IgD-negative memory B cell (primary cell): ENCODE results near the gene FBXW11. TPM values are rescaled to one million over a fixed set of nuclear protein-coding genes. Genes with fewer than 3 reads are reported as not detected.

Source experiments
- H3K27ac Mint-ChIP-seq, 3 donors: one replicate each; pipeline ENCODE4 v1.8.0; 2020 to 2022; ENCODE audit warnings: mild to moderate bottlenecking in 3 of 3, mixed read lengths in 3 of 3, moderate library complexity in 1 of 3
- H3K27me3 Mint-ChIP-seq: one replicate; pipeline ENCODE4 v1.8.0; 2021; ENCODE audit warnings: mixed read lengths
- H3K36me3 Mint-ChIP-seq: one replicate; pipeline ENCODE4 v1.8.0; 2020; ENCODE audit warnings: mild to moderate bottlenecking, mixed read lengths
- H3K4me1 Mint-ChIP-seq, 3 donors: one replicate each; pipeline ENCODE4 v1.8.0; 2020 to 2022; ENCODE audit warnings: mixed read lengths in 3 of 3, mild to moderate bottlenecking in 1 of 3
- H3K4me3 Mint-ChIP-seq, 4 donors: one replicate each; pipeline ENCODE4 v1.8.0; 2020 to 2022; ENCODE audit warnings: mild to moderate bottlenecking in 4 of 4, mixed read lengths in 4 of 4, moderate library complexity in 3 of 4
- H3K9me3 Mint-ChIP-seq, 3 donors: one replicate each; pipeline ENCODE4 v1.8.0; 2020 to 2021; ENCODE audit warnings: mixed read lengths in 3 of 3, mild to moderate bottlenecking in 1 of 3
- polyA plus RNA-seq: library from polyadenylated mRNA; unstranded; fragments of 300-500 nt; fragmentation: Illumina TruSeq; gene quantifications from one replicate; pipeline ENCODE4 v1.2.3, GENCODE V29; 2021

Gene FBXW11
- polyA plus RNA-seq, 1 donor from 2014 or later = 31.0 TPM

- Mint-ChIP-seq H3K4me3 (no peak overlapping the region), H3K4me1 (peaks cover 0 to 2% (median 0%) of the 10 kb centered on the region in 3 donors), H3K9me3 (peaks cover 0 to 1% (median 0%) of the 10 kb centered on the region in 3 donors), H3K27me3 (no peaks in the 10 kb centered on the region), H3K36me3 (peaks cover 2% of the 10 kb centered on the region), H3K27ac (no peak overlapping the region)
Measured at GRCh38 chr5:171842777-171843328, 163.6 kb downstream of the FBXW11 start.

- H3K9me3 Mint-ChIP-seq = peaks cover 0 to 1% (median 0%) of the 10 kb centered on the region in 3 donors
- peaks cover 2% of the 10 kb centered on the region for H3K36me3 Mint-ChIP-seq
- H3K27ac Mint-ChIP-seq = peak overlapping the region in 1 of 3 donors; percentile 73
- peak overlapping the region in 1 of 4 donors; percentile 28 for H3K4me3 Mint-ChIP-seq
- H3K4me1 Mint-ChIP-seq = no peaks in the 10 kb centered on the region
- no peaks in the 10 kb centered on the region for H3K27me3 Mint-ChIP-seq
Measured at GRCh38 chr5:171841984-171842776, 164.3 kb downstream of the FBXW11 start.

GRCh38 chr5:171840711-171841522, 165.5 kb downstream of the FBXW11 start:
- Mint-ChIP-seq H3K9me3 (peaks cover 0 to 1% (median 0%) of the 10 kb centered on the region in 3 donors), H3K36me3 (peaks cover 2% of the 10 kb centered on the region), H3K4me3 (no peak overlapping the region), H3K4me1 (no peaks in the 10 kb centered on the region), H3K27ac (no peak overlapping the region), H3K27me3 (no peaks in the 10 kb centered on the region)

- Mint-ChIP-seq H3K36me3 (peaks cover 2% of the 10 kb centered on the region), H3K4me1 (no peaks in the 10 kb centered on the region), H3K4me3 (no peak overlapping the region), H3K27ac (no peak overlapping the region), H3K9me3 (peaks cover 0 to 1% (median 0%) of the 10 kb centered on the region in 3 donors), H3K27me3 (no peaks in the 10 kb centered on the region)
Measured at GRCh38 chr5:171840066-171840465, 166.4 kb downstream of the FBXW11 start.

GRCh38 chr5:171839112-171839511, 167.3 kb downstream of the FBXW11 start:
- Mint-ChIP-seq H3K4me1 (no peaks in the 10 kb centered on the region), H3K27me3 (no peaks in the 10 kb centered on the region), H3K9me3 (peaks cover 0 to 2% (median 1%) of the 10 kb centered on the region in 3 donors), H3K36me3 (peaks cover 5% of the 10 kb centered on the region), H3K27ac (no peak overlapping the region), H3K4me3 (no peak overlapping the region)

- no peaks in the 10 kb centered on the region for H3K27me3 Mint-ChIP-seq
- no peak overlapping the region for H3K4me3 Mint-ChIP-seq
- no peaks in the 10 kb centered on the region for H3K4me1 Mint-ChIP-seq
- H3K9me3 Mint-ChIP-seq = peaks cover 1 to 7% (median 4%) of the 10 kb centered on the region in 3 donors
- no peak overlapping the region for H3K27ac Mint-ChIP-seq
- peaks cover 15% of the 10 kb centered on the region for H3K36me3 Mint-ChIP-seq
Measured at GRCh38 chr5:171838066-171838465, 168.4 kb downstream of the FBXW11 start.

- Mint-ChIP-seq H3K27ac (peak overlapping the region in 1 of 3 donors; percentile 27), H3K4me3 (no peak overlapping the region), H3K9me3 (peaks cover 3 to 13% (median 4%) of the 10 kb centered on the region in 3 donors), H3K4me1 (no peaks in the 10 kb centered on the region), H3K27me3 (no peaks in the 10 kb centered on the region), H3K36me3 (peaks cover 21% of the 10 kb centered on the region)
Measured at GRCh38 chr5:171837522-171837921, 168.9 kb downstream of the FBXW11 start.

- H3K27ac Mint-ChIP-seq = no peak overlapping the region
- H3K4me1 Mint-ChIP-seq = peaks cover 0 to 2% (median 0%) of the 10 kb centered on the region in 3 donors
- H3K4me3 Mint-ChIP-seq = no peak overlapping the region
- H3K27me3 Mint-ChIP-seq = no peaks in the 10 kb centered on the region
- peaks cover 25% of the 10 kb centered on the region for H3K36me3 Mint-ChIP-seq
- peaks cover 6 to 19% (median 7%) of the 10 kb centered on the region in 3 donors for H3K9me3 Mint-ChIP-seq
Measured at GRCh38 chr5:171835066-171835465, 171.4 kb downstream of the FBXW11 start.

- Mint-ChIP-seq H3K27me3 (no peaks in the 10 kb centered on the region), H3K36me3 (peaks cover 27% of the 10 kb centered on the region), H3K4me3 (no peak overlapping the region), H3K27ac (no peak overlapping the region), H3K9me3 (peaks cover 7 to 20% (median 7%) of the 10 kb centered on the region in 3 donors), H3K4me1 (peaks cover 0 to 2% (median 0%) of the 10 kb centered on the region in 3 donors)
Measured at GRCh38 chr5:171834461-171834860, 172.0 kb downstream of the FBXW11 start.

- H3K27ac Mint-ChIP-seq = no peak overlapping the region
- no peak overlapping the region for H3K4me3 Mint-ChIP-seq
- H3K36me3 Mint-ChIP-seq = peaks cover 25% of the 10 kb centered on the region
- H3K4me1 Mint-ChIP-seq = peaks cover 0 to 2% (median 0%) of the 10 kb centered on the region in 3 donors
- no peaks in the 10 kb centered on the region for H3K27me3 Mint-ChIP-seq
- peaks cover 7 to 20% (median 10%) of the 10 kb centered on the region in 3 donors for H3K9me3 Mint-ChIP-seq
Measured at GRCh38 chr5:171832775-171833174, 173.7 kb downstream of the FBXW11 start.

GRCh38 chr5:171830686-171831085, 175.8 kb downstream of the FBXW11 start:
- Mint-ChIP-seq H3K4me3 (no peak overlapping the region), H3K27me3 (peaks cover 2% of the 10 kb centered on the region), H3K27ac (no peak overlapping the region), H3K36me3 (peaks cover 25% of the 10 kb centered on the region), H3K4me1 (peaks cover 0 to 2% (median 0%) of the 10 kb centered on the region in 3 donors), H3K9me3 (peaks cover 7 to 20% (median 10%) of the 10 kb centered on the region in 3 donors)

- peaks cover 0 to 2% (median 0%) of the 10 kb centered on the region in 3 donors for H3K4me1 Mint-ChIP-seq
- no peak overlapping the region for H3K27ac Mint-ChIP-seq
- peaks cover 3% of the 10 kb centered on the region for H3K27me3 Mint-ChIP-seq
- H3K4me3 Mint-ChIP-seq = no peak overlapping the region
- H3K9me3 Mint-ChIP-seq = peaks cover 3 to 7% (median 6%) of the 10 kb centered on the region in 3 donors
- H3K36me3 Mint-ChIP-seq = peaks cover 6% of the 10 kb centered on the region
Measured at GRCh38 chr5:171827162-171827561, 179.3 kb downstream of the FBXW11 start.

GRCh38 chr5:171826132-171826531, 180.3 kb downstream of the FBXW11 start:
- peaks cover 4% of the 10 kb centered on the region for H3K36me3 Mint-ChIP-seq
- peaks cover 0 to 2% (median 0%) of the 10 kb centered on the region in 3 donors for H3K4me1 Mint-ChIP-seq
- no peak overlapping the region for H3K27ac Mint-ChIP-seq
- H3K4me3 Mint-ChIP-seq = no peak overlapping the region
- peaks cover 2 to 5% (median 3%) of the 10 kb centered on the region in 3 donors for H3K9me3 Mint-ChIP-seq
- peaks cover 3% of the 10 kb centered on the region for H3K27me3 Mint-ChIP-seq

GRCh38 chr5:171825051-171825450, 181.4 kb downstream of the FBXW11 start:
- Mint-ChIP-seq H3K4me1 (no peaks in the 10 kb centered on the region), H3K27me3 (peaks cover 3% of the 10 kb centered on the region), H3K27ac (no peak overlapping the region), H3K4me3 (no peak overlapping the region), H3K9me3 (peaks cover under 1 to 2% (median 1%) of the 10 kb centered on the region in 3 donors), H3K36me3 (peaks cover 2% of the 10 kb centered on the region)

GRCh38 chr5:171823269-171823668, 183.2 kb downstream of the FBXW11 start:
- Mint-ChIP-seq H3K4me3 (no peak overlapping the region), H3K36me3 (no peaks in the 10 kb centered on the region), H3K27ac (no peak overlapping the region), H3K9me3 (no peaks in the 10 kb centered on the region), H3K4me1 (no peaks in the 10 kb centered on the region), H3K27me3 (peaks cover 3% of the 10 kb centered on the region)
